IPS-15b (cell line): ENCODE measurements around the gene RAB2B.

ENCODE experiments used
- H3K27me3 ChIP-seq: one replicate; pipeline ENCODE4 v1.6.1; 2013; ENCODE audit warnings: low read length; ENCODE audit not compliant: control insufficient read depth, insufficient read depth
- H3K36me3 ChIP-seq: one replicate; pipeline ENCODE4 v1.6.1; 2013; ENCODE audit warnings: low read length; ENCODE audit not compliant: control insufficient read depth, insufficient read depth
- H3K4me1 ChIP-seq: one replicate; pipeline ENCODE4 v1.6.1; 2013; ENCODE audit warnings: mild to moderate bottlenecking, low read length; ENCODE audit not compliant: control insufficient read depth, insufficient read depth
- H3K4me3 ChIP-seq: one replicate; pipeline ENCODE4 v1.5.1; 2013; ENCODE audit warnings: low read depth, low read length
- H3K9ac ChIP-seq: one replicate; pipeline ENCODE4 v1.6.1; 2013; ENCODE audit warnings: low read depth, mild to moderate bottlenecking, low read length
- H3K9me3 ChIP-seq: one replicate; pipeline ENCODE4 v1.6.1; 2013; ENCODE audit warnings: mild to moderate bottlenecking, low read length; ENCODE audit not compliant: control insufficient read depth, insufficient read depth

The RAB2B gene

DNA sequence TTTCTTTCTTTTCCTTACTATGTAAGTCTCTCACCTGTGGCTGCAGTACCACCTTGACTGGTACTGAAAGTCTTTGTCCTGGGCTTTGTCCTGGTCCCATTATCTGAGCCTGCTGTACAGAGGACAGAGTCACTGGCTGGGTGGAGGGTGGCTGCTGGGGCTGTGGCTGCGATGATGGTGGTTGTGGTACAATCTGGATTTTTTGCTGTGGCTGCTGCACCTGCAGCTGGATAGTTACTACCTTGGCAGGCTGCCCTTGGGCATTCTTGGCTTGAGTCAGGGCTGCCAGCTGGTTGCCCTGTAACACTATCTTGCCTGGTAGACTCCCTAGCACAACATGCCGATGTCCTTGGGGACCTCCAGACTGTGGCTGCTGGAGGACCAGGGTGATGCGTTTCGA is 47.8 kb downstream of the RAB2B start:
- H3K9me3 ChIP-seq, result no peaks in the 10 kb centered on the region
- peaks cover 60% of the 10 kb centered on the region for H3K36me3 ChIP-seq

DNA sequence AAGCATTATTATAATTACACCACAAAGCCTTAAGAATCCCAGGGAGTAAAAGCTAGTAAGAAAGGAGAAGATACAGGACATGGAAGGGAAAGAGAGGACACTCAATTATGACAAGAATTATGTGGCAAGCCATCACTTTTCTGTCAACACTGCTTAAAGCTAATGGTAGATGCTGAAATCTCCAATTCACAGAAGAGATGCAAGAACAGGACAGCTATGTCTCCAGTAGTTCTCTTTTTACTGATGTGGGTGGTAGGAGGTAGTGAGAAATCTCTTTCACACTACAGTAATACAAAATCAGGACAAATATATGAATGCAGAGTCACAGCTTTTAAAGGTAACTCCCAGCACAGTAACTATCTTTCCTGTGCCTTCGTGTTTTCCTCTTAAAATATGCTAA is 50.1 kb downstream of the RAB2B start:
- Histone ChIP-seq H3K9ac (no peak overlapping the region), H3K27me3 (no peaks in the 10 kb centered on the region), H3K36me3 (peaks cover 77% of the 10 kb centered on the region), H3K4me1 (no peaks in the 10 kb centered on the region), H3K4me3 (no peak overlapping the region), H3K9me3 (no peaks in the 10 kb centered on the region)

More for the DNA sequence above, 47.8 kb downstream of the RAB2B start:
- Histone ChIP-seq H3K9ac (no peak overlapping the region), H3K27me3 (no peaks in the 10 kb centered on the region), H3K4me1 (no peaks in the 10 kb centered on the region), H3K4me3 (no peak overlapping the region)

DNA sequence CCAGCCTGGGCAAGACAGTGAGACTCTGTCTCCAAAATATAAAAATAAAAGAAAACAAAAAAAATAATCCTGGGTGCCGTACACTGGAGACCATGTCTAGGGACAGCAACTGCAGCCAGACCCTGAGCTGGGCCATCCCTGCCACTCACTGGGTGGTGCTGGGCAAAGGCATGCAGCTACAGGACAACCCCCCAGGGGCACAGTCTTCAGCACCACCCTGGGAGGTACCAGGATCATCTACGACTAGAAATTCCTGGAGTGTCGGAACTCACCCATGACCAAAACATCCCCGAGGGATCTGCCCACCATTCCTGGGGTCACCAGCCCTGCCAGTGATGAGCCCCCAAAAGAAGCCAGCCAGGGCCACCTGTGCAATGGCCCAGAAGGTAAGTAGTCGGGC is 57.2 kb downstream of the RAB2B start:
- Histone ChIP-seq H3K9ac (no peak overlapping the region), H3K36me3 (peaks cover 39% of the 10 kb centered on the region), H3K4me1 (no peaks in the 10 kb centered on the region), H3K4me3 (no peak overlapping the region), H3K9me3 (no peaks in the 10 kb centered on the region), H3K27me3 (no peaks in the 10 kb centered on the region)

GRCh38 chr14:21415329-21415728 is 61.4 kb downstream of the RAB2B start:
- no peaks in the 10 kb centered on the region for H3K9me3 ChIP-seq
- H3K4me3 ChIP-seq, result no peak overlapping the region
- no peaks in the 10 kb centered on the region for H3K27me3 ChIP-seq
- H3K36me3 ChIP-seq, result peaks cover 41% of the 10 kb centered on the region
- no peaks in the 10 kb centered on the region for H3K4me1 ChIP-seq
- H3K9ac ChIP-seq, result no peak overlapping the region

DNA sequence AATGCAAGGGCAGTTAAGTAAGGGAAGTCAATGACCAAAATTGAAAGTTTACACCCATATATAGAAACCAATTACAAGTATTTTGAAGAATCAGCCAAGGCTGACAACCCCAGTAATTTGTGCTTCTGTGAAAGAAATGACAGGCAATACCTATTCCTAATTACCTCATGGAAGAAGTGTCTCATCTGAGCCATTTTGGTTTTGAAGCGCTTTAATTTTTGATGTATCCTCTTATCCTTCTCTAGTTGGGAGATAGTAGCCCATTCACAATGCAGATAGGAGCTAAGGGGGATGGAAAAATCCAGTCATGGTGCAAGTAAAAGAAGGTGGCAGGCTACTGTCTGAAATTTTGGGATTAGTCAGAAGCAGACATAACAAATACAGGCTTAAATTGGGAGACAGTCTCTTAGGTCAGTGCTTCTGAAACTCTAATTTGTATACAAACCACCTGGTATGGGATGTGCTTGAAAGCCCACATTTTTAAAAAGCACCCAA is 62.6 kb downstream of the RAB2B start:
- Histone ChIP-seq H3K27me3 (no peaks in the 10 kb centered on the region), H3K9me3 (no peaks in the 10 kb centered on the region), H3K4me3 (no peak overlapping the region), H3K4me1 (no peaks in the 10 kb centered on the region), H3K9ac (no peak overlapping the region), H3K36me3 (peaks cover 42% of the 10 kb centered on the region)
